Neuronal stem cell (in vitro differentiated cells): ENCODE data around the gene MAPK1.

Source experiments
- DNase-seq: peaks from one replicate; pipeline ENCODE4 v3.0.0-alpha.2; 2013; ENCODE audit warnings: low spot score
- H2AFZ ChIP-seq: one replicate; pipeline ENCODE4 v1.6.1; 2013; ENCODE audit warnings: mild to moderate bottlenecking, low read length, inconsistent platforms
- H2AK5ac ChIP-seq: 2 replicates; pipeline ENCODE4 v1.6.1; 2013; ENCODE audit warnings: low read depth, mild to moderate bottlenecking, inconsistent platforms, low read length, moderate library complexity, mixed read lengths
- H2BK120ac ChIP-seq: 2 replicates; pipeline ENCODE4 v1.6.1; 2013; ENCODE audit warnings: low read depth, mild to moderate bottlenecking, inconsistent platforms, low read length, moderate library complexity, mixed read lengths
- H2BK12ac ChIP-seq: one replicate; pipeline ENCODE4 v1.6.1; 2013; ENCODE audit warnings: low read length, inconsistent platforms
- H2BK15ac ChIP-seq: 2 replicates; pipeline ENCODE4 v1.6.1; 2013; ENCODE audit warnings: mild to moderate bottlenecking, low read length, inconsistent platforms, mixed read lengths
- H2BK5ac ChIP-seq: one replicate; pipeline ENCODE4 v1.6.1; 2013; ENCODE audit warnings: inconsistent platforms, mild to moderate bottlenecking, low read length, moderate library complexity
- H3K14ac ChIP-seq: one replicate; pipeline ENCODE4 v1.6.1; 2013; ENCODE audit warnings: low read length, inconsistent platforms
- H3K18ac ChIP-seq: 2 replicates; pipeline ENCODE4 v1.6.1; 2013; ENCODE audit warnings: low read length, inconsistent platforms
- H3K23ac ChIP-seq: 2 replicates; pipeline ENCODE4 v1.6.1; 2013; ENCODE audit warnings: low read depth, mild to moderate bottlenecking, mixed read lengths, low read length, inconsistent platforms; ENCODE audit not compliant: poor library complexity
- H3K27ac ChIP-seq: replicated peaks from 3 replicates; pipeline ENCODE4 v1.5.1; 2013; ENCODE audit warnings: low read length, inconsistent platforms
- H3K27me3 ChIP-seq, 3 experiments: 2 replicates each; pipeline ENCODE4 v1.6.1; 2013; ENCODE audit warnings: low read length in 3 of 3, mild to moderate bottlenecking in 2 of 3, inconsistent platforms in 1 of 3, low read depth in 1 of 3, mixed read lengths in 1 of 3, moderate library complexity in 1 of 3; ENCODE audit not compliant: control insufficient read depth in 3 of 3, insufficient read depth in 3 of 3
- H3K36me3 ChIP-seq, 2 donors: replicated peaks in 1 of 2; 2 replicates each; pipeline ENCODE4 v1.6.1; 2013; ENCODE audit warnings: low read length in 2 of 2; ENCODE audit not compliant: control insufficient read depth in 2 of 2, insufficient read depth in 2 of 2
- H3K4ac ChIP-seq: 2 replicates; pipeline ENCODE4 v1.6.1; 2013; ENCODE audit warnings: inconsistent platforms, mild to moderate bottlenecking, low read length, moderate library complexity
- H3K4me1 ChIP-seq, 2 donors: 1 replicate in 1 of 2; 2 replicates in 1 of 2; pipeline ENCODE4 v1.6.1; 2013; ENCODE audit warnings: low read length in 2 of 2, low read depth in 1 of 2; ENCODE audit not compliant: control insufficient read depth in 2 of 2, insufficient read depth in 1 of 2
- H3K4me2 ChIP-seq: one replicate; pipeline ENCODE4 v1.6.1; 2013; ENCODE audit warnings: mild to moderate bottlenecking, low read length, inconsistent platforms; ENCODE audit not compliant: insufficient read depth, poor library complexity, severe bottlenecking
- H3K4me3 ChIP-seq, 2 donors: 2 replicates each; pipeline ENCODE4 v1.5.1; 2013; ENCODE audit warnings: low read length in 2 of 2, mild to moderate bottlenecking in 2 of 2, inconsistent platforms in 1 of 2, moderate library complexity in 1 of 2
- H3K79me1 ChIP-seq: one replicate; pipeline ENCODE4 v1.6.1; 2013; ENCODE audit warnings: low read depth, mild to moderate bottlenecking, inconsistent platforms, low read length, moderate library complexity
- H3K9ac ChIP-seq: one replicate; pipeline ENCODE4 v1.6.1; 2013; ENCODE audit warnings: mild to moderate bottlenecking, low read depth, low read length, inconsistent platforms; ENCODE audit not compliant: poor library complexity
- H3K9me3 ChIP-seq, 2 donors: replicated peaks in 1 of 2; 2 replicates each; pipeline versions ENCODE3 to v1.6.1; 2013; ENCODE audit warnings: low read length in 2 of 2, mild to moderate bottlenecking in 2 of 2, inconsistent platforms in 1 of 2, low read depth in 1 of 2, mixed read lengths in 1 of 2, moderate library complexity in 1 of 2; ENCODE audit not compliant: control insufficient read depth in 2 of 2, insufficient read depth in 1 of 2
- H4K8ac ChIP-seq: one replicate; pipeline ENCODE4 v1.6.1; 2013; ENCODE audit warnings: low read depth, mild to moderate bottlenecking, inconsistent platforms, low read length, moderate library complexity
- H4K91ac ChIP-seq: one replicate; pipeline ENCODE4 v1.6.1; 2013; ENCODE audit warnings: low read length, low read depth, mild to moderate bottlenecking, inconsistent platforms; ENCODE audit not compliant: poor library complexity
- WGBS, 2 donors: extraction: QIAGEN DNeasy Blood & Tissue Kit; methylation state at CpG; one replicate each; pipeline ENCODE4 v1.1.7; 2013; ENCODE audit warnings: missing lambda C conversion rate in 2 of 2, mixed read lengths in 1 of 2; ENCODE audit not compliant: insufficient read length in 2 of 2, insufficient replicate concordance in 1 of 2; ENCODE audit errors: extremely low coverage in 2 of 2; 5-methylcytosine and 5-hydroxymethylcytosine counted together

Gene MAPK1

DNA sequence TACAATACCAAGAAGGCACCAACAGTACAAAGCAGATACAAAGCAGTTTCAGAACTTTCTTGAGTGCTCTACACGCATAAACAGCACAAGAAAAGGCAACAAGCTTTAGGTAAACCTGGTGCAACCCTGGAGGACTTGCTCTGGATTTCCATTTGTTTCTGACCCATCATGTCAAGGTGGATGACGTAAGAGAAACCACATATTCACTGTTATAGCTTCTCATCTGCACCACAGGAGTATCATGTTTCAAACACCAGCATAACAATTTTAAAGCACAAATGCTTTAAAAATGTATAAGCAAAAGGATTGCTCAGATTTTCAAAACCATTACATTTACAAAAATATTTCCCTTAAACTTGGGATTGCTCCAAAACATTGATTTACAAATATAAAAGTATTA is 106.8 kb downstream of the MAPK1 start:
- Histone ChIP-seq H3K4ac (no peak overlapping the region), H2AFZ (no peak overlapping the region), H3K79me1 (no peaks in the 10 kb centered on the region), H3K23ac (no peak overlapping the region), H4K8ac (no peak overlapping the region), H2BK15ac (no peak overlapping the region), H3K14ac (no peak overlapping the region), H3K4me3 (no peak overlapping the region), H2BK5ac (no peak overlapping the region), H3K4me2 (no peak overlapping the region), H2AK5ac (no peak overlapping the region), H3K9me3 (no peaks in the 10 kb centered on the region), H3K27ac (no peak overlapping the region), H3K4me1 (peaks cover 0 to 3% of the 10 kb centered on the region in 2 donors), H3K36me3 (peaks cover 39 to 75% of the 10 kb centered on the region in 2 donors), H3K9ac (no peak overlapping the region), H2BK120ac (no peak overlapping the region), H2BK12ac (no peak overlapping the region), H4K91ac (no peak overlapping the region), H3K18ac (no peak overlapping the region), H3K27me3 (no peaks in the 10 kb centered on the region)
- no peak for DNase-seq
- WGBS, 2 donors = no CpG with 5 or more reads among the region's 2 CpGs

- Histone ChIP-seq H3K27me3 (no peaks in the 10 kb centered on the region), H3K27ac (no peak overlapping the region), H4K8ac (no peak overlapping the region), H2BK12ac (no peak overlapping the region), H3K4me2 (no peak overlapping the region), H3K4me1 (peaks cover 5% of the 10 kb centered on the region in 2 donors), H2BK15ac (no peak overlapping the region), H3K36me3 (peaks cover 34 to 67% of the 10 kb centered on the region in 2 donors), H3K79me1 (no peaks in the 10 kb centered on the region), H2BK5ac (no peak overlapping the region), H2BK120ac (no peak overlapping the region), H2AK5ac (no peak overlapping the region), H3K18ac (no peak overlapping the region), H2AFZ (no peak overlapping the region), H4K91ac (no peak overlapping the region), H3K9ac (no peak overlapping the region), H3K9me3 (no peaks in the 10 kb centered on the region), H3K14ac (no peak overlapping the region), H3K4ac (no peak overlapping the region), H3K23ac (no peak overlapping the region), H3K4me3 (no peak overlapping the region)
- WGBS, 2 donors = no CpG with 5 or more reads among the region's 8 CpGs
- DNase-seq = no peak
Observed at GRCh38 chr22:21759646-21760376, 107.6 kb downstream of the MAPK1 start.

- Histone ChIP-seq H3K27ac (no peak overlapping the region), H2BK5ac (no peak overlapping the region), H3K9ac (no peak overlapping the region), H3K36me3 (peaks cover 27 to 60% of the 10 kb centered on the region in 2 donors), H2BK120ac (no peak overlapping the region), H2BK15ac (no peak overlapping the region), H2BK12ac (no peak overlapping the region), H2AFZ (no peak overlapping the region), H3K9me3 (no peaks in the 10 kb centered on the region), H3K4ac (no peak overlapping the region), H3K27me3 (no peaks in the 10 kb centered on the region), H4K91ac (no peak overlapping the region), H3K4me2 (no peak overlapping the region), H3K14ac (no peak overlapping the region), H4K8ac (no peak overlapping the region), H3K4me1 (peaks cover 5 to 8% of the 10 kb centered on the region in 2 donors), H3K23ac (peak overlapping the region; percentile 32), H3K18ac (no peak overlapping the region), H3K4me3 (no peak overlapping the region), H3K79me1 (no peaks in the 10 kb centered on the region), H2AK5ac (no peak overlapping the region)
- no peak for DNase-seq
- WGBS, 2 donors = no CpG with 5 or more reads among the region's 4 CpGs
Observed at GRCh38 chr22:21759093-21759492, 108.4 kb downstream of the MAPK1 start.

DNA sequence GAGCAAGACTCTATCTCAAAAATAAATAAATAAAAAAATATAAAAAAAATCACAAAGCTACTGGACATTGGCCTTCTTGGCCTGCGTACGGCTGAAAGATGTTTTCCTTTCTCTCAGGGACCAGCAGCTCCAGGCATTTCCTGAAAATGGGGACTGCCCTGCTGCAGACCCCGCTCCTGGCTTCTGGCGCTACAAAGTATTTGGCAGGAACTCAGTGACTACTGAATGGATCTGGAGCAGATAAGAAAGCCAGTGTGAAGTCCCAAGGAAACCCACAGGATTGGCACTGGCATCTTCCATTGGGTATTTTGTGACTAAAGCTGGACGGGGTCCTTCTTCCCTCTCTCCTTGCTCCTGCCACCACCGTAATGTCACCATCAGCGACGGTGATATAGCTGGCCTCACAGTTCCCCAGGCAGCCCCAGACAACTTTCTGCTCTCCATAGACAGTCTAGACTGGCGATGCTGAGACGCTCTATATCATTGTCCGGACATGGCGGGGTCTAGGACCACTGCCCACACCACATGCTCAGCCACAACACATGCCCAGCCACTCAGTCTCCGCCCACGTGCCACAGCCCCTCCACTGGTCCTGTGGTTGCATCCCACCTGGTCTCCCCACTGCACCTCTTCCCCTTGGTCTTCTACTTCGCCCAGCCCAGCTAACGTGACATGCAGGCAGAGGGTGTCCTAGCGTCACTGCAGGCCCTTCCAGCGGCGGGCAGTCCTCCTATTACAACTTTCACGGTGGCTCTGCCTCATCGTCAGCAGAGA is 109.2 kb downstream of the MAPK1 start:
- Histone ChIP-seq H2AK5ac (no peak overlapping the region), H2AFZ (no peak overlapping the region), H3K36me3 (peaks cover 19 to 52% of the 10 kb centered on the region in 2 donors), H3K4me1 (peaks cover 5 to 11% of the 10 kb centered on the region in 2 donors), H3K4me2 (no peak overlapping the region), H3K4ac (no peak overlapping the region), H4K8ac (peak overlapping the region; percentile 49), H3K27ac (no peak overlapping the region), H3K18ac (peak overlapping the region; percentile 40), H3K9ac (no peak overlapping the region), H4K91ac (peak overlapping the region; percentile 32), H2BK12ac (no peak overlapping the region), H3K4me3 (no peak overlapping the region), H3K9me3 (no peaks in the 10 kb centered on the region), H3K79me1 (no peaks in the 10 kb centered on the region), H2BK15ac (no peak overlapping the region), H3K23ac (peak overlapping the region; percentile 75), H3K27me3 (no peaks in the 10 kb centered on the region), H2BK120ac (no peak overlapping the region), H3K14ac (no peak overlapping the region), H2BK5ac (no peak overlapping the region)
- whole genome bisulfite sequencing, 2 donors = no CpG with 5 or more reads among the region's 21 CpGs
- DNase-seq = no peak
